HL-60 (cell line): ENCODE measurements around the gene CDKL2.

Source experiments
- DNase-seq, 2 experiments: peaks; one replicate each; pipeline ENCODE4 v3.0.0-alpha.2; 2010 to 2020; ENCODE audit warnings: low read depth in 1 of 2, low spot score in 1 of 2
- H3K27ac ChIP-seq: fragments of 250-450 bp; sonication (Bioruptor Pico); replicated peaks from 2 replicates; pipeline ENCODE4 v1.5.1; 2020; ENCODE audit warnings: mild to moderate bottlenecking, moderate library complexity
- H3K27me3 ChIP-seq: fragments of 250-450 bp; sonication (Bioruptor Pico); 2 replicates; pipeline ENCODE4 v1.5.1; 2021; ENCODE audit warnings: mild to moderate bottlenecking, moderate library complexity; ENCODE audit not compliant: insufficient read depth, poor library complexity, severe bottlenecking
- H3K4me3 ChIP-seq: replicated peaks from 2 replicates; pipeline ENCODE4 v1.5.1; 2011; ENCODE audit warnings: mild to moderate bottlenecking, control low read depth, low read length; ENCODE audit not compliant: insufficient read depth
- GABPA ChIP-seq: IDR thresholded peaks from 2 replicates; pipeline ENCODE4 v1.6.1; 2012; ENCODE audit warnings: low read depth
- POLR2AphosphoS5 ChIP-seq: IDR thresholded peaks from 2 replicates; pipeline ENCODE4 v1.6.1; 2012; ENCODE audit warnings: low read depth
- SPI1 ChIP-seq: IDR thresholded peaks from 2 replicates; pipeline ENCODE4 v1.6.1; 2012; ENCODE audit warnings: low read depth, mild to moderate bottlenecking, borderline replicate concordance
- long read RNA-seq: library from polyadenylated mRNA; unstranded; transcript quantifications from one replicate; pipeline ENCODE4 v2.0.0, GENCODE V29; 2020
- TF ChIP-seq, protein P1 (sequence below): IDR thresholded peaks from 2 replicates; pipeline ENCODE4 v1.6.1; 2012; ENCODE audit warnings: low read depth; ENCODE audit not compliant: insufficient replicate concordance
- TF ChIP-seq, protein P2 (sequence below): IDR thresholded peaks from one replicate; pipeline ENCODE4 v1.5.1; 2011; ENCODE audit warnings: low read length, control low read depth, inconsistent platforms; ENCODE audit not compliant: insufficient read depth

Gene CDKL2
- long read RNA-seq: 0 reads

- H3K4me3 ChIP-seq: no peak within 1 kb of the TSS
- DNase-seq: peak in 1 of 2 experiments; percentile 17
- H3K27ac ChIP-seq: no peak within 1 kb of the TSS
Observed at GRCh38 chr4:75630174-75630936, at the start of gene CDKL2. TSS of gene CDKL2 (minus strand) at chr4:75630528. CDS start at chr4:75625988, 4,540 bp downstream.

DNA sequence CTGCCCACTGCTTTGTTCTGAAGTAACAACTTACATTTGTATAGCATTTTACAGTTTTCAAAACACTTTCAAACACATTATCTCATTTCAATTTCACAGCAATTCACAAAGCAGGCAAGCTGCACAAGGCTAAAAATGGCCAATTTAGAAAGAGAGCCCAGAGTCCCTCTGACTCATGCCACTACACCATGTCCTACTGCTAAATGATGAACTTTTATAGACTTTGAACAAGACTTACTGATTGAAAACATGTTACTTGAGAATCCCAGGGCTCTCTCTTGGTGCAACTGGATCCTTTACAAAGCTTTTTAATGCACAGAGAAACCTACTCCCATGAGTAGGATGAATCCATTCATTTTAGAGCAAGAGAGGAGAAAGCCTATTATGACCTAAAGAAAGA, 48.6 kb upstream of the CDKL2 start:
- DNase-seq: no peak
- H3K27ac ChIP-seq: no peak overlapping the region
- H3K4me3 ChIP-seq: no peak overlapping the region
- TF ChIP-seq POLR2AphosphoS5: no peak
- no peak for TF ChIP-seq GABPA
- TF ChIP-seq, protein P1, sequence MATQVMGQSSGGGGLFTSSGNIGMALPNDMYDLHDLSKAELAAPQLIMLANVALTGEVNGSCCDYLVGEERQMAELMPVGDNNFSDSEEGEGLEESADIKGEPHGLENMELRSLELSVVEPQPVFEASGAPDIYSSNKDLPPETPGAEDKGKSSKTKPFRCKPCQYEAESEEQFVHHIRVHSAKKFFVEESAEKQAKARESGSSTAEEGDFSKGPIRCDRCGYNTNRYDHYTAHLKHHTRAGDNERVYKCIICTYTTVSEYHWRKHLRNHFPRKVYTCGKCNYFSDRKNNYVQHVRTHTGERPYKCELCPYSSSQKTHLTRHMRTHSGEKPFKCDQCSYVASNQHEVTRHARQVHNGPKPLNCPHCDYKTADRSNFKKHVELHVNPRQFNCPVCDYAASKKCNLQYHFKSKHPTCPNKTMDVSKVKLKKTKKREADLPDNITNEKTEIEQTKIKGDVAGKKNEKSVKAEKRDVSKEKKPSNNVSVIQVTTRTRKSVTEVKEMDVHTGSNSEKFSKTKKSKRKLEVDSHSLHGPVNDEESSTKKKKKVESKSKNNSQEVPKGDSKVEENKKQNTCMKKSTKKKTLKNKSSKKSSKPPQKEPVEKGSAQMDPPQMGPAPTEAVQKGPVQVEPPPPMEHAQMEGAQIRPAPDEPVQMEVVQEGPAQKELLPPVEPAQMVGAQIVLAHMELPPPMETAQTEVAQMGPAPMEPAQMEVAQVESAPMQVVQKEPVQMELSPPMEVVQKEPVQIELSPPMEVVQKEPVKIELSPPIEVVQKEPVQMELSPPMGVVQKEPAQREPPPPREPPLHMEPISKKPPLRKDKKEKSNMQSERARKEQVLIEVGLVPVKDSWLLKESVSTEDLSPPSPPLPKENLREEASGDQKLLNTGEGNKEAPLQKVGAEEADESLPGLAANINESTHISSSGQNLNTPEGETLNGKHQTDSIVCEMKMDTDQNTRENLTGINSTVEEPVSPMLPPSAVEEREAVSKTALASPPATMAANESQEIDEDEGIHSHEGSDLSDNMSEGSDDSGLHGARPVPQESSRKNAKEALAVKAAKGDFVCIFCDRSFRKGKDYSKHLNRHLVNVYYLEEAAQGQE: no peak
- TF ChIP-seq, protein P2, sequence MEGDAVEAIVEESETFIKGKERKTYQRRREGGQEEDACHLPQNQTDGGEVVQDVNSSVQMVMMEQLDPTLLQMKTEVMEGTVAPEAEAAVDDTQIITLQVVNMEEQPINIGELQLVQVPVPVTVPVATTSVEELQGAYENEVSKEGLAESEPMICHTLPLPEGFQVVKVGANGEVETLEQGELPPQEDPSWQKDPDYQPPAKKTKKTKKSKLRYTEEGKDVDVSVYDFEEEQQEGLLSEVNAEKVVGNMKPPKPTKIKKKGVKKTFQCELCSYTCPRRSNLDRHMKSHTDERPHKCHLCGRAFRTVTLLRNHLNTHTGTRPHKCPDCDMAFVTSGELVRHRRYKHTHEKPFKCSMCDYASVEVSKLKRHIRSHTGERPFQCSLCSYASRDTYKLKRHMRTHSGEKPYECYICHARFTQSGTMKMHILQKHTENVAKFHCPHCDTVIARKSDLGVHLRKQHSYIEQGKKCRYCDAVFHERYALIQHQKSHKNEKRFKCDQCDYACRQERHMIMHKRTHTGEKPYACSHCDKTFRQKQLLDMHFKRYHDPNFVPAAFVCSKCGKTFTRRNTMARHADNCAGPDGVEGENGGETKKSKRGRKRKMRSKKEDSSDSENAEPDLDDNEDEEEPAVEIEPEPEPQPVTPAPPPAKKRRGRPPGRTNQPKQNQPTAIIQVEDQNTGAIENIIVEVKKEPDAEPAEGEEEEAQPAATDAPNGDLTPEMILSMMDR: no peak
- no peak for TF ChIP-seq SPI1
- no peaks in the 10 kb centered on the region for H3K27me3 ChIP-seq

More at GRCh38 chr4:75630174-75630936, at the start of gene CDKL2:
- H3K27me3 ChIP-seq: no peaks in the 10 kb centered on the region
- TF ChIP-seq SPI1 (no peak), POLR2AphosphoS5 (no peak), GABPA (no peak)
- TF ChIP-seq, protein P1: no peak
- TF ChIP-seq, protein P2: no peak

DNA sequence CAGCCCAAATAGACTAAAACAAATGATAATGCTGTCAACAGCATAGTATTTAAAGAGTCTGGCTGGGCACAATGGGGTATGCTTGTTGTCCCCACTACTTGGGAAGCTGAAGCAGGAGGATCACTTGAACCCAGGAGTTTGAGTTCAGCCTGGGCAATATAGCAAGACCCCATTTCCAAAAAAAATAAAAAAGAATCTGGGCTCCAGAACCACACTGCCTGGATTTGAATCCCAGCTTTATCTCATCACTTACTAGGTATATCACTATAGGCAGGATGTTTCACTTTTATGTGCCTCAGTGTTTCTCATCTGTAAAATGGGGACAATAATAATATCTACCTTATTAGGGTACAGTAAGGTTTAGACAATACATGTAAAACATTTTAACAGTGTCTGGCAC, 48.1 kb upstream of the CDKL2 start:
- DNase-seq: no peak
- no peak overlapping the region for H3K4me3 ChIP-seq
- H3K27me3 ChIP-seq: no peaks in the 10 kb centered on the region
- TF ChIP-seq GABPA: no peak
- TF ChIP-seq SPI1: no peak
- TF ChIP-seq, protein P2: no peak
- no peak for TF ChIP-seq POLR2AphosphoS5
- TF ChIP-seq, protein P1: no peak
- no peak overlapping the region for H3K27ac ChIP-seq
